Endothelial cell (in vitro differentiated cells): Measurements from ENCODE around the gene ANO2. TPM values are rescaled to one million over a fixed set of nuclear protein-coding genes. Genes with fewer than 3 reads are reported as not detected.

Source experiments
- DNase-seq: peaks from one replicate; pipeline ENCODE4 v3.0.0; 2021; ENCODE audit warnings: low spot score
- H3K27ac Mint-ChIP-seq: one replicate; pipeline ENCODE4 v1.8.0; 2021; ENCODE audit warnings: mixed read lengths, inconsistent platforms; ENCODE audit not compliant: unreplicated experiment
- H3K27me3 Mint-ChIP-seq: one replicate; pipeline ENCODE4 v1.8.0; 2021; ENCODE audit warnings: mild to moderate bottlenecking, moderate library complexity, mixed read lengths, inconsistent platforms; ENCODE audit not compliant: unreplicated experiment
- H3K36me3 Mint-ChIP-seq: one replicate; pipeline ENCODE4 v1.8.0; 2021; ENCODE audit warnings: mild to moderate bottlenecking, low read depth, mixed read lengths, inconsistent platforms; ENCODE audit not compliant: unreplicated experiment
- H3K4me1 Mint-ChIP-seq: one replicate; pipeline ENCODE4 v1.8.0; 2021; ENCODE audit warnings: mild to moderate bottlenecking, mixed read lengths, inconsistent platforms; ENCODE audit not compliant: unreplicated experiment
- H3K4me3 Mint-ChIP-seq: one replicate; pipeline ENCODE4 v1.8.0; 2021; ENCODE audit warnings: mild to moderate bottlenecking, mixed read lengths, inconsistent platforms; ENCODE audit not compliant: unreplicated experiment
- H3K9me3 Mint-ChIP-seq: one replicate; pipeline ENCODE4 v1.8.0; 2021; ENCODE audit warnings: mixed read lengths, inconsistent platforms; ENCODE audit not compliant: unreplicated experiment
- total RNA-seq: library from RNA; stranded (reverse); fragmentation: NEBNext Ultra II Directional; extraction: Animal tissue kit (Norgen Biotek cat#: 25700); gene quantifications from one replicate; pipeline ENCODE4 v1.2.1, GENCODE V29; 2021; ENCODE audit not compliant: unreplicated experiment
- TF ChIP-seq, protein P1 (sequence below): fragments of 200-600 bp; sonication (generic); IDR thresholded peaks from one replicate; pipeline ENCODE4 v1.5.0; 2021; ENCODE audit warnings: antibody characterized with exemption; ENCODE audit not compliant: unreplicated experiment

Gene ANO2
- total RNA-seq, 1 donor from 2014 or later: 4.5 TPM

DNA sequence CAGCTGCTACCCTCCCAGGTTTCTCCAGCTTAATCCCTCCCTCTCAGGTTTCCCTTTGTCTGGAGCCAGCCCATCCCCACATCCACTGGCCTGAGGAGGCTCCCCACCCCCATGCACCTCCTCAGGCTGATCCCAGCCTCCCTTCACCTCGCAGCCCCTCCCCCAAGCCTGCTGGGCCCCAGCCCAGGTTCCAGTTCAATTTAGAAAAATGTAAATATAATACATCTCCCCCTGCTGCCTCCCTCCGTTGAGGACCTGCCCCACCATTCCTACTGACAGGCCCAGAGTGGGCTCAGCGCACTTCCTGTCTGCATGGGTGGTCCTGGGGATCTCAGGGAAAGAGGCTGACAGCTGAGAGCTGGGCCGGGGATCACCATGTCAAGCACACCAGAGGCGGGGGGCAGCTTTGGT, 357.3 kb downstream of the ANO2 start:
- Mint-ChIP-seq H3K27ac (no peak overlapping the region), H3K4me1 (peaks cover 46% of the 10 kb centered on the region), H3K4me3 (no peak overlapping the region), H3K36me3 (no peaks in the 10 kb centered on the region), H3K27me3 (no peaks in the 10 kb centered on the region), H3K9me3 (no peaks in the 10 kb centered on the region)
- TF ChIP-seq, protein P1, sequence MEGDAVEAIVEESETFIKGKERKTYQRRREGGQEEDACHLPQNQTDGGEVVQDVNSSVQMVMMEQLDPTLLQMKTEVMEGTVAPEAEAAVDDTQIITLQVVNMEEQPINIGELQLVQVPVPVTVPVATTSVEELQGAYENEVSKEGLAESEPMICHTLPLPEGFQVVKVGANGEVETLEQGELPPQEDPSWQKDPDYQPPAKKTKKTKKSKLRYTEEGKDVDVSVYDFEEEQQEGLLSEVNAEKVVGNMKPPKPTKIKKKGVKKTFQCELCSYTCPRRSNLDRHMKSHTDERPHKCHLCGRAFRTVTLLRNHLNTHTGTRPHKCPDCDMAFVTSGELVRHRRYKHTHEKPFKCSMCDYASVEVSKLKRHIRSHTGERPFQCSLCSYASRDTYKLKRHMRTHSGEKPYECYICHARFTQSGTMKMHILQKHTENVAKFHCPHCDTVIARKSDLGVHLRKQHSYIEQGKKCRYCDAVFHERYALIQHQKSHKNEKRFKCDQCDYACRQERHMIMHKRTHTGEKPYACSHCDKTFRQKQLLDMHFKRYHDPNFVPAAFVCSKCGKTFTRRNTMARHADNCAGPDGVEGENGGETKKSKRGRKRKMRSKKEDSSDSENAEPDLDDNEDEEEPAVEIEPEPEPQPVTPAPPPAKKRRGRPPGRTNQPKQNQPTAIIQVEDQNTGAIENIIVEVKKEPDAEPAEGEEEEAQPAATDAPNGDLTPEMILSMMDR: no peak
- no peak for DNase-seq

DNA sequence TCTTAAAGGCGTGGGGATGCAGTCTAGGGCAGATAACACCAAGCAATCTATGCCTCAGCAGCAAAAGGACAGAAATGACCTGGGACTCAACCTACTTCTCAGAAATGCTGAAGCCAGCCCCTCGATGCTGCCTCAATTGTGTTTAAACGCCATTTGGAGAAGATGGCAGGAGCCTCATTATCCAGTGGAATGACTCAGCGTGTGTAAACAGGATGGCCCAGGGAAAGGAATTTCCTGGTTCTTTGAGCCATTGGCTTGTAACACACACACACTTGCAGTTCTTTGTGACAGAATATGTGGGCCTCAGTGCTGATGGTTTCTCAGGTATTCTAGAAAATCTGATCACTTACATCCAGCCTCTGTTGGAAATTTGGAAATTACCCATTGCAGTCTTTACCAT, 358.9 kb downstream of the ANO2 start:
- Mint-ChIP-seq H3K27ac (peak overlapping the region; percentile 86), H3K4me3 (no peak overlapping the region), H3K9me3 (no peaks in the 10 kb centered on the region), H3K27me3 (no peaks in the 10 kb centered on the region), H3K4me1 (peaks cover 54% of the 10 kb centered on the region), H3K36me3 (no peaks in the 10 kb centered on the region)
- TF ChIP-seq, protein P1: no peak
- DNase-seq: no peak

GRCh38 chr12:5585178-5585577, 359.9 kb downstream of the ANO2 start:
- TF ChIP-seq, protein P1: no peak
- H3K36me3 Mint-ChIP-seq: no peaks in the 10 kb centered on the region
- H3K4me3 Mint-ChIP-seq: no peak overlapping the region
- no peak for DNase-seq
- H3K27me3 Mint-ChIP-seq: no peaks in the 10 kb centered on the region
- H3K27ac Mint-ChIP-seq: peak overlapping the region; percentile 86
- peaks cover 54% of the 10 kb centered on the region for H3K4me1 Mint-ChIP-seq
- no peaks in the 10 kb centered on the region for H3K9me3 Mint-ChIP-seq

DNA sequence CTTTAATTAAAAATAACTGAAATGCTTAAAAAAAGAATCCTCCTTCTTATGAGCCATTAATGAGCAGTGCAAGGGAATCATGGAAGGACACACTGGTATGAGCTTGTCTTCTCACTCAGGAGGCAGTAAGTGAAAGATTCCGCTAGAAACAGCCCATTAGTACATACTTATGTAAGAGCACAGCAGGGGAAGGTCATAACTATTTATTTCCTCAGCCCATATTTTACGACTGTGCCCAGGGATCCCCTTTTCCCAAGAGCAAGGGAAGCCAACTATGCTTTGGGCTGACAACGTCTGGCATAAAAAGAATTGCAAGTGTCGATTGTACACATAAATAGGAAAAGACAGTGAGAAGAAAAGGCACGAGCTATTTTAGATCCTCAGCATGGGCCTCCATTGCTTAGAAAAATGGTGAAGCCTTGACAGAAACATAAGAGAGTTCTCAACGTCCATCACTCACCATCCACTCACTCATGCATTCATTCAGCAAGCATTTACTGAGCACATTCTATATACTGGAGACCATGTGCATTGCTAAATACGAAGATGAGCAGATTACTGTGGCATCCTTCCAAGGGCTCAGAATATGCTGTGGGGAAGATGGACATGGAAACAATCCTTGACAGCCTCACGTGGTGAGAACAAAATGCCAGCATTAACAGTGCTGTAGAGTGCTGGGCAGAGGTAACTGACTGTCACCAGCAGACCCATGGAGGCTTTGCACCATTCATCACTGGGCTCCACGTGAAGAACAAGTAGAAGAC, 360.5 kb downstream of the ANO2 start:
- H3K4me1 Mint-ChIP-seq: peaks cover 54% of the 10 kb centered on the region
- H3K4me3 Mint-ChIP-seq: no peak overlapping the region
- H3K27me3 Mint-ChIP-seq: no peaks in the 10 kb centered on the region
- H3K9me3 Mint-ChIP-seq: no peaks in the 10 kb centered on the region
- H3K27ac Mint-ChIP-seq: peak overlapping the region; percentile 86
- no peak for DNase-seq
- TF ChIP-seq, protein P1: no peak
- no peaks in the 10 kb centered on the region for H3K36me3 Mint-ChIP-seq

DNA sequence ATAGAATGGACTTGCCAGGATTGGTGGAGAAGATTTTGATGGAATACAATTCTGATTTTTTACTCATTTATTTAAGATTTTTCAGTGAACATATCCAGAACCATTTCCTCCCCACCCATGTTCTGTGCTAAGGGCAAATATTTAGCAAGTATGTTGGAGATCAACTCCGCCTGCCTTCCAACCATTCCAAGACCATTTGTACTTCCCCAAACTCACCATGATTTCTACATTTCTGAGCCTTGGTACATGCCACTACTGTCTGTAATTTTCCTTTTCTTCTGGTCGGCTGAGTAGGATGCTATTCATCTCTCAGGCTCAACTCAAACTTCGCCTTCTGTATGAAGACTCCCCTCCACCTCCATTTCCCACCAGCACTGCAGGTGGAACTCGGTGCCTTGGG, 362.5 kb downstream of the ANO2 start:
- Mint-ChIP-seq H3K27me3 (peaks cover 3% of the 10 kb centered on the region), H3K36me3 (no peaks in the 10 kb centered on the region), H3K27ac (no peak overlapping the region), H3K4me3 (no peak overlapping the region), H3K9me3 (no peaks in the 10 kb centered on the region), H3K4me1 (peaks cover 51% of the 10 kb centered on the region)
- TF ChIP-seq, protein P1: no peak
- no peak for DNase-seq
